Endothelial cell of umbilical vein (primary cell): ENCODE results near the gene PPM1D. TPM values are rescaled to one million over a fixed set of nuclear protein-coding genes. Genes with fewer than 3 reads are reported as not detected.

Experiments
- BruUV-seq: library from RNA; stranded (reverse); fragments of 400-500 nt; replicated peaks from 2 replicates; lab custom pipeline; 2021; lab: Mats Ljungman, UMichigan
- CTCF ChIA-PET: fragments of 300-600, 350-600 bp; sonication (Branson Sonifier 250); formaldehyde crosslinking; loops from one replicate; lab custom pipeline; 2021; ENCODE audit warnings: antibody characterized with exemption, inconsistent platforms; lab: Charles Lee
- POLR2A ChIA-PET: fragments of 300-600, 350-600 bp; sonication (Branson Sonifier 250); formaldehyde crosslinking; loops from one replicate; lab custom pipeline; 2021; ENCODE audit warnings: antibody characterized with exemption, inconsistent platforms; lab: Charles Lee
- DNase-seq: peaks from one replicate; pipeline ENCODE4 v3.0.0-alpha.2; 2011; ENCODE audit warnings: low read depth, low spot score
- FAIRE-seq: peaks from 2 replicates; lab custom pipeline; 2011; peaks lifted over from hg19 to GRCh38; lab: Jason Lieb, UNC
- H2AFZ ChIP-seq: 2 replicates; pipeline ENCODE4 v1.6.0; 2012; ENCODE audit warnings: low read depth, low read length, control low read depth, inconsistent platforms
- H3K27ac ChIP-seq: 2 replicates; pipeline ENCODE4 v1.5.1; 2011; ENCODE audit warnings: low read depth, mild to moderate bottlenecking, control low read depth, low read length, moderate library complexity; ENCODE audit not compliant: insufficient read depth
- H3K27me3 ChIP-seq, 2 experiments: 2 replicates each; pipeline versions ENCODE4 v1.6.0 to v1.6.1; 2011; ENCODE audit warnings: low read length in 2 of 2, mixed read lengths in 1 of 2; ENCODE audit not compliant: control insufficient read depth in 2 of 2, insufficient read depth in 2 of 2
- H3K36me3 ChIP-seq, 2 experiments: 2 replicates in 1 of 2; 3 replicates in 1 of 2; pipeline ENCODE4 v1.5.1; 2011; ENCODE audit warnings: low read length in 2 of 2, mild to moderate bottlenecking in 1 of 2, moderate library complexity in 1 of 2; ENCODE audit not compliant: control insufficient read depth in 2 of 2, insufficient read depth in 2 of 2; ENCODE audit errors: extremely low read depth in 1 of 2
- H3K4me1 ChIP-seq: 3 replicates; pipeline ENCODE4 v1.5.1; 2011; ENCODE audit warnings: mild to moderate bottlenecking, low read length; ENCODE audit not compliant: control insufficient read depth, insufficient read depth; ENCODE audit errors: extremely low read depth
- H3K4me2 ChIP-seq: 2 replicates; pipeline ENCODE4 v1.6.1; 2011; ENCODE audit warnings: low read length, control low read depth, mixed read lengths; ENCODE audit not compliant: insufficient read depth
- H3K4me3 ChIP-seq, 3 experiments: fragments of 200-600 bp in 1 of 3; sonication (generic), shearing (Covaris generic) in 1 of 3; replicated peaks in 1 of 3; 2 replicates each; pipeline ENCODE4 v1.5.1; 2011 to 2016; ENCODE audit warnings: control low read depth in 3 of 3, low read length in 3 of 3, mild to moderate bottlenecking in 2 of 3, inconsistent platforms in 1 of 3, low read depth in 1 of 3, moderate library complexity in 1 of 3; ENCODE audit not compliant: insufficient read depth in 1 of 3
- H3K79me2 ChIP-seq: 2 replicates; pipeline ENCODE4 v1.6.0; 2012; ENCODE audit warnings: low read length, inconsistent platforms; ENCODE audit not compliant: control insufficient read depth, insufficient read depth
- H3K9ac ChIP-seq: replicated peaks from 2 replicates; pipeline ENCODE3; 2011; ENCODE audit warnings: low read length, control low read depth; ENCODE audit not compliant: insufficient read depth; ENCODE audit errors: extremely low read depth
- H3K9me1 ChIP-seq: replicated peaks from 3 replicates; pipeline ENCODE4 v1.6.0; 2011; ENCODE audit warnings: mild to moderate bottlenecking, low read length; ENCODE audit not compliant: control insufficient read depth, insufficient read depth; ENCODE audit errors: extremely low read depth
- H3K9me3 ChIP-seq: replicated peaks from 2 replicates; pipeline ENCODE4 v1.5.1; 2012; ENCODE audit warnings: low read length, inconsistent platforms; ENCODE audit not compliant: control insufficient read depth, insufficient read depth
- H4K20me1 ChIP-seq: replicated peaks from 2 replicates; pipeline ENCODE3; 2011; ENCODE audit warnings: mild to moderate bottlenecking, low read length; ENCODE audit not compliant: control insufficient read depth, insufficient read depth; ENCODE audit errors: extremely low read depth
- EZH2 ChIP-seq: IDR thresholded peaks from 2 replicates; pipeline ENCODE4 v1.6.1; 2012; ENCODE audit warnings: borderline replicate concordance, low read depth, mild to moderate bottlenecking, moderate library complexity, low read length, inconsistent platforms; ENCODE audit not compliant: severe bottlenecking
- FOS ChIP-seq: IDR thresholded peaks from 2 replicates; pipeline ENCODE4 v1.6.1; 2011; ENCODE audit warnings: mild to moderate bottlenecking, low read length, moderate library complexity, borderline replicate concordance; ENCODE audit not compliant: insufficient read depth
- GATA2 ChIP-seq: IDR thresholded peaks from 2 replicates; pipeline ENCODE4 v1.7.0; 2011; ENCODE audit warnings: low read depth, mild to moderate bottlenecking, moderate library complexity, mixed read lengths, low read length; ENCODE audit not compliant: insufficient read length, insufficient read depth
- JUN ChIP-seq: IDR thresholded peaks from 2 replicates; pipeline ENCODE4 v1.6.1; 2011; ENCODE audit warnings: borderline replicate concordance, low read depth; ENCODE audit not compliant: insufficient read length, insufficient read depth
- MYC ChIP-seq: IDR thresholded peaks from one replicate; pipeline ENCODE4 v1.6.1; 2011; ENCODE audit warnings: mild to moderate bottlenecking, low read depth, low read length
- POLR2A ChIP-seq: IDR thresholded peaks from 2 replicates; pipeline ENCODE4 v1.6.1; 2012; ENCODE audit warnings: low read depth, mild to moderate bottlenecking, control low read depth, low read length
- POLR2AphosphoS5 ChIP-seq: IDR thresholded peaks from 2 replicates; pipeline ENCODE4 v1.6.1; 2012; ENCODE audit warnings: low read depth, mild to moderate bottlenecking, control low read depth, low read length, moderate library complexity; ENCODE audit not compliant: insufficient read depth
- dilution Hi-C: fragments of 300-500 bp; cut with MboI; formaldehyde crosslinking; loops from one replicate; pipeline ENCODE4 v1.15.0; 2019; ENCODE audit warnings: low sequenced_read_pairs; ENCODE audit not compliant: extremely low pct_ligation_motif_present
- intact Hi-C: fragments of 100-400 bp; cut with micrococcal nuclease; formaldehyde crosslinking; loops from one replicate; pipeline ENCODE4 v1.10.0; 2022
- polyA plus RNA-seq, 4 experiments: library from polyadenylated mRNA; depleted of rRNA in 3 of 4; stranded (reverse) in 3 of 4; unstranded in 1 of 4; fragments of >200 nt; gene quantifications; 2 replicates each; pipeline versions ENCODE4 v1.2.1 to v1.2.3, GENCODE V29; 2011 to 2012; ENCODE audit warnings: missing spikeins in 1 of 4
- total RNA-seq: library from RNA; stranded (reverse); gene quantifications from 2 replicates; pipeline ENCODE4 v1.2.3, GENCODE V29; 2021
- TF ChIP-seq, protein P1 (sequence below), 2 donors: IDR thresholded peaks; 1 replicate in 1 of 2; 2 replicates in 1 of 2; pipeline ENCODE4 v1.5.1; 2011; ENCODE audit warnings: low read length in 2 of 2, mild to moderate bottlenecking in 2 of 2, moderate library complexity in 2 of 2, control low read depth in 1 of 2, inconsistent platforms in 1 of 2, low read depth in 1 of 2; ENCODE audit not compliant: insufficient read depth in 1 of 2; ENCODE audit errors: extremely low read depth in 1 of 2
- TF ChIP-seq, protein P2 (sequence below): IDR thresholded peaks from 2 replicates; pipeline ENCODE4 v1.6.1; 2011; ENCODE audit not compliant: insufficient read depth, insufficient read length

PPM1D gene
- total and polyA plus RNA-seq, 2 donors (not counting 3 experiments of a cell fraction or from before 2014, with no cell fraction given), result 7.9 to 19.0 TPM

DNA sequence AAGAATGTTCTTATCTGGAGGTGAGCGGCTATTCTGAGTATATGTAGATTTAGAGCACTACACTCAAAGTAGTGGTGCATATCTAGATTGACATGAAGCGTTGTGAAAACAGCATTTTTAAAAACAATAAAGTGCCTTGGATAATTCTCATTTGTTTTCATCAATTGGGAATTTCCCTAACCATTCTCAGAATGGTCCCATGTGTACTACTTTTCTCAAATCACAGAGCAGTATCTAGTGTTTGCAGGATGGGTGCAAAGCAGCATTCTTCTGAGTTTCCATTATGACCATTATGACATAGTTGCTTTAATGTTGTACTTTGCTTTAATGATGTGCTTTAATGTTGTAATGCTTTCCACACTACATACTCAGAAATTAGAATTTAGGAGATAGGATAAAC lies 61.5 kb downstream of the PPM1D start:
- no TSS peak for BruUV-seq
- no peaks in the 10 kb centered on the region for H3K9me3 ChIP-seq
- intact Hi-C loops (no loop called here), dilution Hi-C loops (no loop called here)
- CTCF ChIA-PET, result no interaction called here
- no peaks in the 10 kb centered on the region for H3K9me1 ChIP-seq
- H2AFZ ChIP-seq, result no peak overlapping the region
- H3K79me2 ChIP-seq, result peaks cover 4% of the 10 kb centered on the region
- no peak overlapping the region for H3K4me2 ChIP-seq
- H3K9ac ChIP-seq, result no peak overlapping the region
- POLR2A ChIA-PET, result no interaction called here
- H3K27ac ChIP-seq, result no peak overlapping the region
- peaks cover 2 to 5% of the 10 kb centered on the region in 2 experiments for H3K36me3 ChIP-seq
- no peak overlapping the region for H3K4me3 ChIP-seq
- no peaks in the 10 kb centered on the region for H3K4me1 ChIP-seq
- H3K27me3 ChIP-seq, result no peaks in the 10 kb centered on the region
- DNase-seq (no peak), FAIRE-seq (no peak)
- no peaks in the 10 kb centered on the region for H4K20me1 ChIP-seq
- no peak for TF ChIP-seq FOS
- TF ChIP-seq, protein P1, sequence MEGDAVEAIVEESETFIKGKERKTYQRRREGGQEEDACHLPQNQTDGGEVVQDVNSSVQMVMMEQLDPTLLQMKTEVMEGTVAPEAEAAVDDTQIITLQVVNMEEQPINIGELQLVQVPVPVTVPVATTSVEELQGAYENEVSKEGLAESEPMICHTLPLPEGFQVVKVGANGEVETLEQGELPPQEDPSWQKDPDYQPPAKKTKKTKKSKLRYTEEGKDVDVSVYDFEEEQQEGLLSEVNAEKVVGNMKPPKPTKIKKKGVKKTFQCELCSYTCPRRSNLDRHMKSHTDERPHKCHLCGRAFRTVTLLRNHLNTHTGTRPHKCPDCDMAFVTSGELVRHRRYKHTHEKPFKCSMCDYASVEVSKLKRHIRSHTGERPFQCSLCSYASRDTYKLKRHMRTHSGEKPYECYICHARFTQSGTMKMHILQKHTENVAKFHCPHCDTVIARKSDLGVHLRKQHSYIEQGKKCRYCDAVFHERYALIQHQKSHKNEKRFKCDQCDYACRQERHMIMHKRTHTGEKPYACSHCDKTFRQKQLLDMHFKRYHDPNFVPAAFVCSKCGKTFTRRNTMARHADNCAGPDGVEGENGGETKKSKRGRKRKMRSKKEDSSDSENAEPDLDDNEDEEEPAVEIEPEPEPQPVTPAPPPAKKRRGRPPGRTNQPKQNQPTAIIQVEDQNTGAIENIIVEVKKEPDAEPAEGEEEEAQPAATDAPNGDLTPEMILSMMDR (IDR thresholded peaks at IDR 0.05; ENCODE audit: extremely low read depth in 1 of 2, insufficient read depth in 1 of 2, low read depth in 1 of 2, low read length in 2 of 2), result no peak
- TF ChIP-seq POLR2A, result no peak
- TF ChIP-seq JUN, result no peak
- TF ChIP-seq, protein P2, sequence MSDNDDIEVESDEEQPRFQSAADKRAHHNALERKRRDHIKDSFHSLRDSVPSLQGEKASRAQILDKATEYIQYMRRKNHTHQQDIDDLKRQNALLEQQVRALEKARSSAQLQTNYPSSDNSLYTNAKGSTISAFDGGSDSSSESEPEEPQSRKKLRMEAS, result no peak
- TF ChIP-seq GATA2, result no peak
- no peak for TF ChIP-seq EZH2
- no peak for TF ChIP-seq POLR2AphosphoS5
- TF ChIP-seq MYC, result no peak
